ENCODE data around the gene CAB39L. TPM values are rescaled to one million over a fixed set of nuclear protein-coding genes. Genes with fewer than 3 reads are reported as not detected.

CAB39L gene
- total RNA-seq, 4 donors from 2014 or later = 75.4 to 119 (median 81.8) TPM

- Histone ChIP-seq H3K4me3 (no peak overlapping the region), H3K36me3 (peaks cover 0 to 17% (median 10%) of the 10 kb centered on the region in 4 donors), H3K27me3 (no peaks in the 10 kb centered on the region), H3K9me3 (no peaks in the 10 kb centered on the region), H3K27ac (replicated peaks in 1 of 4) (peak overlapping the region in 2 of 4 donors; percentile 32 to 43), H3K4me1 (peaks cover 10 to 78% (median 72%) of the 10 kb centered on the region in 4 donors)
- TF ChIP-seq, protein P1, sequence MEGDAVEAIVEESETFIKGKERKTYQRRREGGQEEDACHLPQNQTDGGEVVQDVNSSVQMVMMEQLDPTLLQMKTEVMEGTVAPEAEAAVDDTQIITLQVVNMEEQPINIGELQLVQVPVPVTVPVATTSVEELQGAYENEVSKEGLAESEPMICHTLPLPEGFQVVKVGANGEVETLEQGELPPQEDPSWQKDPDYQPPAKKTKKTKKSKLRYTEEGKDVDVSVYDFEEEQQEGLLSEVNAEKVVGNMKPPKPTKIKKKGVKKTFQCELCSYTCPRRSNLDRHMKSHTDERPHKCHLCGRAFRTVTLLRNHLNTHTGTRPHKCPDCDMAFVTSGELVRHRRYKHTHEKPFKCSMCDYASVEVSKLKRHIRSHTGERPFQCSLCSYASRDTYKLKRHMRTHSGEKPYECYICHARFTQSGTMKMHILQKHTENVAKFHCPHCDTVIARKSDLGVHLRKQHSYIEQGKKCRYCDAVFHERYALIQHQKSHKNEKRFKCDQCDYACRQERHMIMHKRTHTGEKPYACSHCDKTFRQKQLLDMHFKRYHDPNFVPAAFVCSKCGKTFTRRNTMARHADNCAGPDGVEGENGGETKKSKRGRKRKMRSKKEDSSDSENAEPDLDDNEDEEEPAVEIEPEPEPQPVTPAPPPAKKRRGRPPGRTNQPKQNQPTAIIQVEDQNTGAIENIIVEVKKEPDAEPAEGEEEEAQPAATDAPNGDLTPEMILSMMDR (IDR thresholded peaks at IDR 0.05) = no peak
- no peak for TF ChIP-seq POLR2A (IDR thresholded peaks at IDR 0.05; ENCODE audit: low read depth)
- TF ChIP-seq EP300 (IDR thresholded peaks at IDR 0.05) = no peak
- no peak for TF ChIP-seq POLR2AphosphoS5 (IDR thresholded peaks at IDR 0.05)
- WGBS = 69% methylated on average over 4 of the region's 4 CpGs
- intact Hi-C loops (cut with DNase I) = no loop called here
- no peak for DNase-seq (ENCODE audit: extremely low spot score)
These were observed 71.8 kb downstream of the CAB39L start for GRCh38 chr13:49371943-49372613.

- Histone ChIP-seq H3K27ac (replicated peaks in 1 of 4) (no peak overlapping the region), H3K9me3 (no peaks in the 10 kb centered on the region), H3K4me3 (no peak overlapping the region), H3K36me3 (peaks cover 0 to 8% (median 5%) of the 10 kb centered on the region in 4 donors), H3K27me3 (no peaks in the 10 kb centered on the region), H3K4me1 (peaks cover 10 to 84% (median 78%) of the 10 kb centered on the region in 4 donors)
- WGBS = 55% methylated on average over 2 of the region's 2 CpGs
- no peak for DNase-seq (ENCODE audit: extremely low spot score)
- TF ChIP-seq EP300 (IDR thresholded peaks at IDR 0.05) (no peak), POLR2A (IDR thresholded peaks at IDR 0.05; ENCODE audit: low read depth) (no peak), POLR2AphosphoS5 (IDR thresholded peaks at IDR 0.05) (no peak)
- TF ChIP-seq, protein P1 (IDR thresholded peaks at IDR 0.05) = no peak
- intact Hi-C loops (cut with DNase I) = no loop called here
These were observed 73.5 kb downstream of the CAB39L start for GRCh38 chr13:49370371-49370770.

DNA sequence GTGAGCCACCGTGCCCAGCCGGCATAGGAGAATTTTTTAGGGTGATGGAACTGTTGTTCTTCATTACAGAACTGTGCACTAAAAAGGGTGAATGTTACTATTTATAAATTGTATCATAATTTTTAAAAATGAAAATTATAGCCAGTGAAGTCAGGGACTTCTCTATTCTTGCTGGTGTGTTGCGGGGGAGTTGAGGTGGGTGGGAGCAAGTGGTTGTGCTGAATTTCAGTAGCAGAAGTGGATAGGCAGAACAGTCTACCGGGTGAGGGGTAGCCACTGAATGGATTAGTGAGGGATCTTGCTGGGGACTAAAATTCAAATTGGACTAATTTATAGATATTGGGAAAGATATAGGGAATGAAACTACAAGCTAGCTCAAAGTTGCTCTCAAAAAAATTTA is 74.0 kb downstream of the CAB39L start:
- peak overlapping the region in 1 of 4 donors; percentile 18 for H3K27ac ChIP-seq (replicated peaks in 1 of 4)
- peaks cover 0 to 6% (median 2%) of the 10 kb centered on the region in 4 donors for H3K36me3 ChIP-seq
- TF ChIP-seq POLR2AphosphoS5 (IDR thresholded peaks at IDR 0.05) = no peak
- TF ChIP-seq POLR2A (IDR thresholded peaks at IDR 0.05; ENCODE audit: low read depth) = no peak
- TF ChIP-seq, protein P1 (IDR thresholded peaks at IDR 0.05) = no peak
- TF ChIP-seq EP300 (IDR thresholded peaks at IDR 0.05) = no peak
- peaks cover 10 to 78% (median 75%) of the 10 kb centered on the region in 4 donors for H3K4me1 ChIP-seq
- DNase-seq (ENCODE audit: extremely low spot score) = no peak
- intact Hi-C loops (cut with DNase I) = no loop called here
- 94% methylated on average over 3 of the region's 4 CpGs for whole genome bisulfite sequencing
- no peak overlapping the region for H3K4me3 ChIP-seq
- no peaks in the 10 kb centered on the region for H3K9me3 ChIP-seq
- no peaks in the 10 kb centered on the region for H3K27me3 ChIP-seq

- Histone ChIP-seq H3K9me3 (peaks cover 0 to 8% (median 0%) of the 10 kb centered on the region in 4 donors), H3K27ac (replicated peaks in 1 of 4) (peak overlapping the region; percentile 58 to 74 (median 66)), H3K4me1 (peaks cover 7 to 68% (median 64%) of the 10 kb centered on the region in 4 donors), H3K36me3 (peaks cover 0 to 6% (median 0%) of the 10 kb centered on the region in 4 donors), H3K4me3 (no peak overlapping the region), H3K27me3 (no peaks in the 10 kb centered on the region)
- DNase-seq (ENCODE audit: extremely low spot score) = no peak
- TF ChIP-seq POLR2A (IDR thresholded peaks at IDR 0.05; ENCODE audit: low read depth) (no peak), POLR2AphosphoS5 (IDR thresholded peaks at IDR 0.05) (no peak), EP300 (IDR thresholded peaks at IDR 0.05) (no peak)
- TF ChIP-seq, protein P1 (IDR thresholded peaks at IDR 0.05) = no peak
- 90% methylated on average over 2 of the region's 2 CpGs for WGBS
- intact Hi-C loops (cut with DNase I) = no loop called here
These were observed 75.2 kb downstream of the CAB39L start for GRCh38 chr13:49368688-49369087.
